Transverse colon (tissue), 4 donors: ENCODE data around the gene ARHGAP10. TPM values are rescaled to one million over a fixed set of nuclear protein-coding genes. Genes with fewer than 3 reads are reported as not detected.
"Not testable (repeated sequence)": the region's sequence is repeated elsewhere in the genome, so short reads cannot be mapped to it uniquely, and the experiment has no call there.

ENCODE experiments used
- DNase-seq: peaks from one replicate; pipeline ENCODE4 v3.0.0-alpha.2; 2019
- H3K27ac ChIP-seq, 4 donors: fragments of 200-600 bp; sonication (generic); 2 replicates each; pipeline ENCODE4 v1.5.1; 2016 to 2018; ENCODE audit warnings: inconsistent platforms in 4 of 4
- H3K27me3 ChIP-seq: fragments of 200-600 bp; sonication (generic); 2 replicates; pipeline ENCODE4 v1.5.1; 2017; ENCODE audit warnings: inconsistent platforms
- H3K36me3 ChIP-seq, 4 donors: fragments of 200-600 bp; sonication (generic); 2 replicates each; pipeline ENCODE4 v1.5.1; 2017 to 2019; ENCODE audit warnings: inconsistent platforms in 4 of 4
- H3K4me1 ChIP-seq, 4 donors: fragments of 200-600 bp; sonication (generic); 2 replicates each; pipeline ENCODE4 v1.5.1; 2017 to 2020; ENCODE audit warnings: inconsistent platforms in 4 of 4
- H3K4me3 ChIP-seq, 4 donors: fragments of 200-600 bp; sonication (generic); 1 replicate in 1 of 4; 2 replicates in 3 of 4; pipeline versions ENCODE4 v1.5.1 to v1.6.1; 2017 to 2019; ENCODE audit warnings: inconsistent platforms in 4 of 4
- H3K9me3 ChIP-seq, 2 donors: fragments of 200-600 bp; sonication (generic); 2 replicates each; pipeline ENCODE4 v1.5.1; 2017 to 2019; ENCODE audit warnings: inconsistent platforms in 2 of 2
- CTCF ChIP-seq, 5 experiments: fragments of 200-600 bp in 3 of 5; fragments of 450-650 bp in 2 of 5; sonication (generic) in 3 of 5; IDR thresholded peaks; 1 replicate in 2 of 5; 2 replicates in 3 of 5; pipeline ENCODE4 v1.5.1; 2016 to 2017; ENCODE audit warnings: antibody characterized with exemption in 5 of 5, inconsistent platforms in 3 of 5, mild to moderate bottlenecking in 2 of 5, moderate library complexity in 1 of 5
- EP300 ChIP-seq: sonication (generic); formaldehyde crosslinking; IDR thresholded peaks from one replicate; pipeline ENCODE4 v1.6.1; 2017; ENCODE audit warnings: antibody characterized with exemption, low read depth
- POLR2A ChIP-seq: fragments of 450-650 bp; IDR thresholded peaks from one replicate; pipeline ENCODE4 v1.6.1; 2016; ENCODE audit warnings: antibody characterized with exemption, mild to moderate bottlenecking, moderate library complexity
- POLR2AphosphoS5 ChIP-seq, 3 donors: sonication (generic); formaldehyde crosslinking; IDR thresholded peaks; one replicate each; pipeline ENCODE4 v1.6.1; 2016; ENCODE audit warnings: antibody characterized with exemption in 3 of 3
- WGBS, 2 donors: methylation state at CpG; one replicate each; pipeline ENCODE4 v1.1.5; 2018; ENCODE audit warnings: low coverage in 1 of 2; 5-methylcytosine and 5-hydroxymethylcytosine counted together
- in situ Hi-C, 4 donors: fragments of 200-750 bp; cut with MboI; loops; one replicate each; pipeline versions ENCODE4 v1.15.0 to v1.15.1; 2017; ENCODE audit warnings: low sequenced_read_pairs in 3 of 4, low pct_ligation_motif_present in 1 of 4, low pct_unique_long_range_greater_than_20kb in 1 of 4
- intact Hi-C: fragments of 100-400 bp; cut with DNase I; formaldehyde crosslinking; loops from one replicate; pipeline ENCODE4 v1.15.1; 2023; ENCODE audit warnings: low total_unique reads
- total RNA-seq, 4 donors: library from RNA; depleted of rRNA; stranded (reverse); fragments of >200 nt; gene quantifications; one replicate each; pipeline ENCODE4 v1.1.0, GENCODE V29; 2016

The ARHGAP10 gene
- total RNA-seq, 4 donors from 2014 or later: 14.7 to 27.3 (median 22.9) TPM

GRCh38 chr4:147987252-147987651 is 255.4 kb downstream of the ARHGAP10 start:
- no peak for DNase-seq
- H3K9me3 ChIP-seq: no peaks in the 10 kb centered on the region
- no peaks in the 10 kb centered on the region for H3K27me3 ChIP-seq
- no peaks in the 10 kb centered on the region for H3K36me3 ChIP-seq
- H3K27ac ChIP-seq: no peak overlapping the region
- TF ChIP-seq EP300 (no peak), POLR2AphosphoS5 (IDR thresholded peaks at IDR 0.05) (no peak)
- WGBS, 2 donors: 55 to 83% methylated on average over 2 to 4 of the region's 4 CpGs
- no peak overlapping the region for H3K4me3 ChIP-seq
- peaks cover 0 to 11% (median 3%) of the 10 kb centered on the region in 4 donors for H3K4me1 ChIP-seq
- intact Hi-C loops (no loop called here), in situ Hi-C loops (no loop called here)

- intact Hi-C loops: no loop called here
Measured at GRCh38 chr4:147991543-147992283, 259.8 kb downstream of the ARHGAP10 start.

GRCh38 chr4:147994076-147994475 is 262.2 kb downstream of the ARHGAP10 start:
- Histone ChIP-seq H3K27ac (no peak overlapping the region), H3K9me3 (no peaks in the 10 kb centered on the region), H3K4me1 (peaks cover 0 to 12% (median 6%) of the 10 kb centered on the region in 4 donors), H3K4me3 (no peak overlapping the region), H3K36me3 (no peaks in the 10 kb centered on the region), H3K27me3 (no peaks in the 10 kb centered on the region)
- intact Hi-C loops (no loop called here), in situ Hi-C loops (no loop called here)
- 67 to 72% methylated on average over 3 of the region's 3 CpGs for WGBS, 2 donors
- TF ChIP-seq EP300 (no peak), POLR2AphosphoS5 (IDR thresholded peaks at IDR 0.05) (no peak), CTCF (IDR thresholded peaks at IDR 0.05) (no peak), POLR2A (no peak)
- DNase-seq: no peak

More at GRCh38 chr4:147991543-147992283, 259.8 kb downstream of the ARHGAP10 start:
- 78% methylated on average over 7 to 11 of the region's 11 CpGs for WGBS, 2 donors
- Histone ChIP-seq H3K4me1 (peaks cover 0 to 12% (median 6%) of the 10 kb centered on the region in 4 donors), H3K27ac (peak overlapping the region in 3 of 4 donors; percentile 34 to 68 (median 61)), H3K9me3 (no peaks in the 10 kb centered on the region), H3K27me3 (no peaks in the 10 kb centered on the region), H3K36me3 (no peaks in the 10 kb centered on the region), H3K4me3 (no peak overlapping the region)
- DNase-seq: no peak
- in situ Hi-C loops: no loop called here
- TF ChIP-seq POLR2AphosphoS5 (IDR thresholded peaks at IDR 0.05): peak in 2 of 3 donors; percentile 4 to 13
- no peak for TF ChIP-seq POLR2A

- no peak overlapping the region for H3K4me3 ChIP-seq
- no peaks in the 10 kb centered on the region for H3K36me3 ChIP-seq
- TF ChIP-seq CTCF (IDR thresholded peaks at IDR 0.05) (no peak), POLR2AphosphoS5 (IDR thresholded peaks at IDR 0.05) (no peak), POLR2A (no peak), EP300 (no peak)
- no peak overlapping the region for H3K27ac ChIP-seq
- 73 to 87% methylated on average over 8 to 10 of the region's 10 CpGs for WGBS, 2 donors
- no peaks in the 10 kb centered on the region for H3K27me3 ChIP-seq
- DNase-seq: no peak
- H3K4me1 ChIP-seq: peaks cover 0 to 12% (median 6%) of the 10 kb centered on the region in 4 donors
- no peaks in the 10 kb centered on the region for H3K9me3 ChIP-seq
- in situ Hi-C loops: no loop called here
- intact Hi-C loops: no loop called here
Measured at GRCh38 chr4:147994491-147995385, 262.9 kb downstream of the ARHGAP10 start.

- TF ChIP-seq CTCF (IDR thresholded peaks at IDR 0.05) (no peak), EP300 (no peak), POLR2AphosphoS5 (IDR thresholded peaks at IDR 0.05) (no peak), POLR2A (no peak)
Measured at GRCh38 chr4:147996859-147997258, 265.0 kb downstream of the ARHGAP10 start.

GRCh38 chr4:148000038-148000437 is 268.1 kb downstream of the ARHGAP10 start:
- intact Hi-C loops, H3K27me3 ChIP-seq, H3K4me3 ChIP-seq, H3K4me1 ChIP-seq, H3K36me3 ChIP-seq, H3K9me3 ChIP-seq, in situ Hi-C loops, DNase-seq, H3K27ac ChIP-seq: not testable (repeated sequence)
- 90 to 100% methylated on average over 1 of the region's 1 CpG for WGBS, 2 donors

More at GRCh38 chr4:147996859-147997258, 265.0 kb downstream of the ARHGAP10 start:
- no peak overlapping the region for H3K27ac ChIP-seq
- intact Hi-C loops: no loop called here
- H3K27me3 ChIP-seq: no peaks in the 10 kb centered on the region
- H3K4me3 ChIP-seq: no peak overlapping the region
- peaks cover 0 to 8% (median 2%) of the 10 kb centered on the region in 4 donors for H3K4me1 ChIP-seq
- WGBS, 2 donors: 66 to 72% methylated on average over 3 of the region's 3 CpGs
- no peak for DNase-seq
- in situ Hi-C loops: no loop called here
- no peaks in the 10 kb centered on the region for H3K9me3 ChIP-seq
- H3K36me3 ChIP-seq: no peaks in the 10 kb centered on the region
